Smooth muscle cell (in vitro differentiated cells): ENCODE measurements around the gene ZHX3. TPM values are rescaled to one million over a fixed set of nuclear protein-coding genes. Genes with fewer than 3 reads are reported as not detected.

Experiments
- DNase-seq: peaks from one replicate; lab custom pipeline; 2025; ENCODE audit not compliant: unreplicated experiment; lab: John Stamatoyannopoulos, UW
- H2AFZ ChIP-seq: fragments of 200-600 bp; sonication (generic); 2 replicates; pipeline ENCODE4 v1.6.0; 2016; ENCODE audit warnings: antibody characterized with exemption, low read depth, mild to moderate bottlenecking
- H3F3A ChIP-seq: fragments of 200-600 bp; sonication (generic); 2 replicates; pipeline ENCODE4 v1.6.0; 2017; ENCODE audit warnings: antibody characterized with exemption, low read depth
- H3K27ac ChIP-seq: fragments of 200-600 bp; sonication (generic); 2 replicates; pipeline ENCODE4 v1.5.1; 2016; ENCODE audit warnings: low read depth, mild to moderate bottlenecking
- H3K27me3 ChIP-seq: fragments of 200-600 bp; sonication (generic); 2 replicates; pipeline ENCODE4 v1.6.1; 2016; ENCODE audit warnings: low read depth, mild to moderate bottlenecking
- H3K36me3 ChIP-seq: fragments of 200-600 bp; sonication (generic); 2 replicates; pipeline ENCODE4 v1.5.1; 2016; ENCODE audit warnings: low read depth
- H3K4me1 ChIP-seq: fragments of 200-600 bp; sonication (generic); 2 replicates; pipeline ENCODE4 v1.5.1; 2016; ENCODE audit warnings: low read depth
- H3K4me2 ChIP-seq: fragments of 200-600 bp; sonication (generic); 2 replicates; pipeline ENCODE4 v1.6.0; 2016; ENCODE audit warnings: mild to moderate bottlenecking
- H3K4me3 ChIP-seq: fragments of 200-600 bp; sonication (generic); 2 replicates; pipeline ENCODE4 v1.5.1; 2016; ENCODE audit warnings: mild to moderate bottlenecking
- H3K79me2 ChIP-seq: fragments of 200-600 bp; sonication (generic); 2 replicates; pipeline ENCODE4 v1.6.0; 2016; ENCODE audit warnings: low read depth, mild to moderate bottlenecking
- H3K9ac ChIP-seq: fragments of 200-600 bp; sonication (generic); 2 replicates; pipeline ENCODE4 v1.6.0; 2016; ENCODE audit warnings: low read depth
- H3K9me3 ChIP-seq: fragments of 200-600 bp; sonication (generic); replicated peaks from 2 replicates; pipeline ENCODE4 v1.5.1; 2016; ENCODE audit warnings: low read depth
- H4K20me1 ChIP-seq: fragments of 200-600 bp; sonication (generic); 2 replicates; pipeline ENCODE4 v1.6.0; 2016; ENCODE audit warnings: low read depth
- CTCF ChIP-seq: fragments of 200-600 bp; sonication (generic); IDR thresholded peaks from 2 replicates; pipeline ENCODE4 v1.5.1; 2017; ENCODE audit warnings: borderline replicate concordance, mild to moderate bottlenecking, antibody characterized with exemption; ENCODE audit not compliant: insufficient read depth, poor library complexity, severe bottlenecking
- WGBS: methylation state at CpG from one replicate; pipeline ENCODE4 v1.1.7; 2016; ENCODE audit warnings: low lambda C conversion rate; 5-methylcytosine and 5-hydroxymethylcytosine counted together
- polyA plus RNA-seq: library from polyadenylated mRNA; unstranded; fragments of >200 nt; fragmentation: Nextera tagmentation; extraction: Ambion mirVana; gene quantifications from 2 replicates; pipeline ENCODE4 v1.2.1, GENCODE V29; 2016
- total RNA-seq: library from RNA; depleted of rRNA; stranded (reverse); fragments of >200 nt; gene quantifications from 2 replicates; pipeline ENCODE4 v1.2.3, GENCODE V29; 2014

Gene ZHX3
- total and polyA plus RNA-seq, 2 experiments from 2014 or later, result 10.1 to 17.1 TPM

- Histone ChIP-seq H4K20me1 (peaks cover 8% of the 10 kb centered on the region), H3K9ac (no peak overlapping the region), H3K79me2 (no peaks in the 10 kb centered on the region), H2AFZ (no peak overlapping the region), H3K4me1 (peaks cover 26% of the 10 kb centered on the region), H3F3A (peaks cover 6% of the 10 kb centered on the region), H3K9me3 (no peaks in the 10 kb centered on the region), H3K4me2 (no peak overlapping the region), H3K27me3 (no peaks in the 10 kb centered on the region), H3K36me3 (no peaks in the 10 kb centered on the region), H3K4me3 (no peak overlapping the region), H3K27ac (peak overlapping the region; percentile 86)
- no peak for DNase-seq
- WGBS, result 96% methylated on average over 8 of the region's 8 CpGs
- TF ChIP-seq CTCF, result no peak
These were observed 140.6 kb downstream of the ZHX3 start for GRCh38 chr20:41176711-41177552.

GRCh38 chr20:41175727-41176330, 141.7 kb downstream of the ZHX3 start:
- TF ChIP-seq CTCF, result no peak
- H2AFZ ChIP-seq, result no peak overlapping the region
- DNase-seq, result no peak
- no peaks in the 10 kb centered on the region for H3K9me3 ChIP-seq
- H3K36me3 ChIP-seq, result no peaks in the 10 kb centered on the region
- H3F3A ChIP-seq, result peaks cover 10% of the 10 kb centered on the region
- H3K4me1 ChIP-seq, result peaks cover 26% of the 10 kb centered on the region
- 97% methylated on average over 7 of the region's 7 CpGs for WGBS
- H3K79me2 ChIP-seq, result no peaks in the 10 kb centered on the region
- no peak overlapping the region for H3K4me3 ChIP-seq
- peaks cover 14% of the 10 kb centered on the region for H4K20me1 ChIP-seq
- H3K27me3 ChIP-seq, result no peaks in the 10 kb centered on the region
- H3K4me2 ChIP-seq, result no peak overlapping the region
- no peak overlapping the region for H3K9ac ChIP-seq
- H3K27ac ChIP-seq, result peak overlapping the region; percentile 86

- 98% methylated on average over 4 of the region's 4 CpGs for WGBS
- no peaks in the 10 kb centered on the region for H3K9me3 ChIP-seq
- no peaks in the 10 kb centered on the region for H3K36me3 ChIP-seq
- H3F3A ChIP-seq, result peaks cover 10% of the 10 kb centered on the region
- H2AFZ ChIP-seq, result no peak overlapping the region
- no peak for DNase-seq
- peaks cover 26% of the 10 kb centered on the region for H3K4me1 ChIP-seq
- peaks cover 20% of the 10 kb centered on the region for H4K20me1 ChIP-seq
- H3K4me2 ChIP-seq, result no peak overlapping the region
- no peak for TF ChIP-seq CTCF
- no peak overlapping the region for H3K27ac ChIP-seq
- H3K79me2 ChIP-seq, result no peaks in the 10 kb centered on the region
- H3K9ac ChIP-seq, result no peak overlapping the region
- no peak overlapping the region for H3K4me3 ChIP-seq
- no peaks in the 10 kb centered on the region for H3K27me3 ChIP-seq
These were observed 142.3 kb downstream of the ZHX3 start for GRCh38 chr20:41175201-41175651.
